Mesendoderm (in vitro differentiated cells): ENCODE results near the gene PPP1R12A. TPM values are rescaled to one million over a fixed set of nuclear protein-coding genes. Genes with fewer than 3 reads are reported as not detected.
A peak's percentile ranks its signal among the peaks of the same experiment; 100 is the strongest.

Source experiments
- DNase-seq: peaks from one replicate; pipeline ENCODE4 v3.0.0; 2013
- H2AK5ac ChIP-seq: 2 replicates; pipeline ENCODE4 v1.6.1; 2013; ENCODE audit warnings: low read length, inconsistent platforms
- H2BK120ac ChIP-seq: 2 replicates; pipeline ENCODE4 v1.6.1; 2013; ENCODE audit warnings: low read depth, mild to moderate bottlenecking, low read length, moderate library complexity, mixed read lengths
- H2BK15ac ChIP-seq: replicated peaks from 2 replicates; pipeline ENCODE4 v1.6.1; 2013; ENCODE audit warnings: low read depth, mild to moderate bottlenecking, moderate library complexity
- H2BK5ac ChIP-seq: 2 replicates; pipeline ENCODE4 v1.6.1; 2013; ENCODE audit warnings: low read length, inconsistent platforms
- H3K18ac ChIP-seq: 2 replicates; pipeline ENCODE4 v1.6.1; 2013; ENCODE audit warnings: mild to moderate bottlenecking, low read length, mixed read lengths
- H3K23ac ChIP-seq: one replicate; pipeline ENCODE4 v1.6.1; 2013; ENCODE audit warnings: low read length
- H3K27ac ChIP-seq: 2 replicates; pipeline ENCODE4 v1.5.1; 2013; ENCODE audit warnings: low read depth, mild to moderate bottlenecking, inconsistent platforms, low read length, moderate library complexity
- H3K27me3 ChIP-seq: 2 replicates; pipeline ENCODE4 v1.6.1; 2013; ENCODE audit warnings: low read length, control low read depth, mild to moderate bottlenecking, inconsistent platforms; ENCODE audit not compliant: insufficient read depth, poor library complexity
- H3K36me3 ChIP-seq: 2 replicates; pipeline ENCODE4 v1.6.1; 2013; ENCODE audit warnings: low read length, inconsistent platforms; ENCODE audit not compliant: control insufficient read depth, insufficient read depth
- H3K4ac ChIP-seq: one replicate; pipeline ENCODE4 v1.6.1; 2013; ENCODE audit warnings: low read depth, mild to moderate bottlenecking, low read length, moderate library complexity
- H3K4me1 ChIP-seq: 2 replicates; pipeline ENCODE4 v1.6.1; 2013; ENCODE audit warnings: low read depth, low read length, inconsistent platforms; ENCODE audit not compliant: control insufficient read depth
- H3K4me2 ChIP-seq: 2 replicates; pipeline ENCODE4 v1.6.1; 2013; ENCODE audit warnings: low read length
- H3K4me3 ChIP-seq: 2 replicates; pipeline ENCODE4 v1.5.1; 2013; ENCODE audit warnings: mild to moderate bottlenecking, low read length
- H3K56ac ChIP-seq: one replicate; pipeline ENCODE4 v1.6.1; 2013; ENCODE audit warnings: low read length
- H3K79me1 ChIP-seq: 2 replicates; pipeline ENCODE4 v1.6.1; 2013; ENCODE audit warnings: low read length, inconsistent platforms
- H3K79me2 ChIP-seq: 2 replicates; pipeline ENCODE4 v1.6.1; 2013; ENCODE audit warnings: mild to moderate bottlenecking, low read length; ENCODE audit not compliant: control insufficient read depth, insufficient read depth
- H3K9ac ChIP-seq: 2 replicates; pipeline ENCODE4 v1.6.1; 2013; ENCODE audit warnings: low read length, inconsistent platforms
- H4K5ac ChIP-seq: one replicate; pipeline ENCODE4 v1.6.1; 2013; ENCODE audit warnings: low read length
- H4K8ac ChIP-seq: one replicate; pipeline ENCODE4 v1.6.1; 2013; ENCODE audit warnings: low read depth, mild to moderate bottlenecking, control low read depth, low read length, moderate library complexity
- WGBS: extraction: QIAGEN DNeasy Blood & Tissue Kit; methylation state at CpG from one replicate; pipeline ENCODE4 v1.1.7; 2013; ENCODE audit warnings: low lambda C conversion rate, missing lambda C conversion rate; ENCODE audit not compliant: insufficient coverage; ENCODE audit errors: extremely low coverage; 5-methylcytosine and 5-hydroxymethylcytosine counted together
- polyA plus RNA-seq, 2 experiments: library from polyadenylated mRNA; stranded (reverse); fragments of 200-250 nt; gene quantifications; one replicate each; pipeline ENCODE4 v1.2.3, GENCODE V29; 2013

Gene PPP1R12A
- polyA plus RNA-seq (2013, experiment 1 of 2), result 171 TPM
- polyA plus RNA-seq (2013, experiment 2 of 2), result 168 TPM

GRCh38 chr12:79935021-79935623 is at the start of gene PPP1R12A:
Gene PPP1R12A (minus strand): TSS chr12:79935097. CDS start chr12:79934931, 166 bp downstream.
- H3K18ac ChIP-seq, result peak within 1 kb of the TSS; percentile 47
- H3K23ac ChIP-seq, result peak within 1 kb of the TSS; percentile 99
- H3K27ac ChIP-seq, result peak within 1 kb of the TSS; percentile 99
- peak within 1 kb of the TSS; percentile 89 for H2BK5ac ChIP-seq
- H3K4me1 ChIP-seq, result no peaks in the 10 kb centered on the region
- peak within 1 kb of the TSS; percentile 99 for H3K9ac ChIP-seq
- H3K27me3 ChIP-seq, result no peaks in the 10 kb centered on the region
- peaks cover 1% of the 10 kb centered on the region for H3K79me1 ChIP-seq
- peak within 1 kb of the TSS; percentile 33 for H2BK120ac ChIP-seq
- peaks cover 28% of the 10 kb centered on the region for H3K79me2 ChIP-seq
- no CpG with 5 or more reads among the region's 44 CpGs for WGBS
- H3K36me3 ChIP-seq, result no peaks in the 10 kb centered on the region
- H2BK15ac ChIP-seq, result no peak within 1 kb of the TSS
- H4K8ac ChIP-seq, result no peak within 1 kb of the TSS
- H3K4me2 ChIP-seq, result peak within 1 kb of the TSS; percentile 71
- peak within 1 kb of the TSS; percentile 99 for H3K56ac ChIP-seq
- H2AK5ac ChIP-seq, result no peak within 1 kb of the TSS
- peak; percentile 99 for DNase-seq
- H4K5ac ChIP-seq, result no peak within 1 kb of the TSS
- peak within 1 kb of the TSS; percentile 46 for H3K4ac ChIP-seq
- H3K4me3 ChIP-seq, result peak within 1 kb of the TSS; percentile 99

DNA sequence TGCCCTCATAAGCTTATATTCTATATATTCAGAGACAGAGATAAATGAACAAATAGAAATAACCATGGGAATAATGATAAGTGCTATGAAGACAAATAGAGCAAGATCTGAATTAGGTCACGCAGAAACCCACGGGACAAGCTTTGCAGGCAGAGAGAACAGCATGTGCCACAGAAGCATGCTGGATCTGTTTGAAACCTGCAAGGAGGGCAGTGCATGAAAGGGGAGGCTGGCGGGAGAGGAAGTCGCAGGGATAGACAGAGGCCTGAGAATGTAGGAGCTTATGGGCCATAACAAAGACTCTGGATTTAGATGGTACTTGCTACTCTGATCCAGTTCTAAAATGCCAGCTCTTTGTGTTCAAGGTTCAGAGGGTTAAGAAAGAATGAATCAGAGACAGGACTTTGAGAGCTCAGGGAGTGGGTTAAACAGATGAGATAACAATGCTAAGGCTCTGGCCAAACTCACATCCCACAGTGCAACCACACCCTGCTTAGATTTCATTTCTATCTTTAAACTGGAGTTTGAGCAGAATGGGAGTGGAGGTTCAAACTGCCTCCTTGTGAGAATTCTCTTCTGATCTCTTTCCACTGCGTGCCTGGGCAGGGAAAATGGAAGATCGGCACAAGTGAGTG is 49.2 kb upstream of the PPP1R12A start:
- Histone ChIP-seq H3K4ac (no peak overlapping the region), H3K56ac (no peak overlapping the region), H4K8ac (no peak overlapping the region), H3K4me2 (no peak overlapping the region), H3K79me2 (no peaks in the 10 kb centered on the region), H2BK15ac (no peak overlapping the region), H3K4me3 (no peak overlapping the region), H2AK5ac (no peak overlapping the region), H3K27ac (no peak overlapping the region), H3K18ac (no peak overlapping the region), H2BK120ac (no peak overlapping the region), H3K23ac (no peak overlapping the region), H3K79me1 (no peaks in the 10 kb centered on the region), H3K4me1 (no peaks in the 10 kb centered on the region), H4K5ac (no peak overlapping the region), H3K9ac (no peak overlapping the region), H3K36me3 (no peaks in the 10 kb centered on the region), H2BK5ac (no peak overlapping the region), H3K27me3 (no peaks in the 10 kb centered on the region)
- DNase-seq, result no peak
- WGBS, result no CpG with 5 or more reads among the region's 6 CpGs

GRCh38 chr12:79983492-79983891 is 48.6 kb upstream of the PPP1R12A start:
- no peak for DNase-seq
- Histone ChIP-seq H3K27ac (no peak overlapping the region), H2BK5ac (no peak overlapping the region)

DNA sequence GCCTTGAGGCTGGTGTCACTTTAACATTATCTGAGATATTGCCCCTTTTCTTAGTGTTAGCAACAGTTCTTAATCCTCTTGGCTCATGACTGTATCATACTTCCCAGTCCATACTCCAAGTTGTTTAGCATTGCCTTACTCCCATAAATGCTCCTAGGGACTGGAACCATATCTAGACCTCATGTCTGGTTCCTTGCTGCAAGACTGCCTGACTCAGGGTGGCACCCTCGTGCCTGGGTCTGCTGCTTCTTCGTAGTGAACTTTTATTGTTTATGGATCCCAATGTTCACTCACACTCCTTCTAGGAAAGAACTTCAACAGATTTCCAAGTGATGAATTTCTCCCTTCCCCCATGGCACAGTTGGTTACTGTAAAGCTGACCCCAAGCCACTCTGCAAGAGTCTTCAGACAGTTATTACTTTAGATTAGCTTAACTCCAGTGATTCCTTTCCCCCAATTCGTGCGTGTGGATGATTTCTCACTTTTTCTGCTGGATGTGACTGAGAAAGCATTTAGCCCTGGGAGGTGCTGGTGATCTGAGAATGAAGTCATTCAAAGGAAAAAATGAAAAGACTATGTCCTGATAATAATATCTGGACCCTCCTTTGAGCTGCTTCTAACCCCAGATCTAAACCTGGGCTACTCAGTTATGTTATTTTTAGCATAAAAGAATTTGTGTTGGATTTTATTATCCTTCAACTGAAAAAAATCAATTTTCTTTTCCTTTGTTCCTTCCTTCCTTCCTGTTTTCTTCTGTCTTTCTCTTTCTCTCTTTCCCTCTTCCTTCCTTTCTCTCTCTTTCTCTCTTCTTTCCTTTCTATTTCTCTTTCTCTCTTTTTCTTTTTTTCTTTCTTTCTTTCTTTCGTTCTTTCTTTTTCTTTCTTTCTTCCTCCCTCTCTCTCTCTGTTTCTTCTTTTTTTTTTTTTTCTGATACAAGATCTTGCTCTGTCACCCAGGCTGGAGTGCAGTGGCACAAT is 47.5 kb upstream of the PPP1R12A start:
- no peak overlapping the region for H2AK5ac ChIP-seq
- H3K4me3 ChIP-seq, result no peak overlapping the region
- no CpG with 5 or more reads among the region's 5 CpGs for WGBS
- no peak overlapping the region for H2BK120ac ChIP-seq
- H4K8ac ChIP-seq, result no peak overlapping the region
- H3K9ac ChIP-seq, result no peak overlapping the region
- H3K27me3 ChIP-seq, result no peaks in the 10 kb centered on the region
- no peak overlapping the region for H3K27ac ChIP-seq
- H4K5ac ChIP-seq, result no peak overlapping the region
- no peak overlapping the region for H2BK15ac ChIP-seq
- H3K4me1 ChIP-seq, result no peaks in the 10 kb centered on the region
- H3K36me3 ChIP-seq, result no peaks in the 10 kb centered on the region
- H3K18ac ChIP-seq, result no peak overlapping the region
- no peaks in the 10 kb centered on the region for H3K79me1 ChIP-seq
- H3K23ac ChIP-seq, result no peak overlapping the region
- no peaks in the 10 kb centered on the region for H3K79me2 ChIP-seq
- no peak overlapping the region for H3K56ac ChIP-seq
- no peak for DNase-seq
- no peak overlapping the region for H3K4ac ChIP-seq
- no peak overlapping the region for H2BK5ac ChIP-seq
- no peak overlapping the region for H3K4me2 ChIP-seq

More at GRCh38 chr12:79983492-79983891, 48.6 kb upstream of the PPP1R12A start:
- H3K18ac ChIP-seq, result no peak overlapping the region
- H3K9ac ChIP-seq, result no peak overlapping the region
- no peak overlapping the region for H4K8ac ChIP-seq
- H2BK120ac ChIP-seq, result no peak overlapping the region
- no peak overlapping the region for H3K4me2 ChIP-seq
- no peaks in the 10 kb centered on the region for H3K27me3 ChIP-seq
- no peak overlapping the region for H3K4me3 ChIP-seq
- WGBS, result no CpG with 5 or more reads among the region's 2 CpGs
- H3K79me1 ChIP-seq, result no peaks in the 10 kb centered on the region
- H4K5ac ChIP-seq, result no peak overlapping the region
- no peaks in the 10 kb centered on the region for H3K4me1 ChIP-seq
- H3K23ac ChIP-seq, result no peak overlapping the region
- H2BK15ac ChIP-seq, result no peak overlapping the region
- H3K4ac ChIP-seq, result no peak overlapping the region
- no peak overlapping the region for H2AK5ac ChIP-seq
- no peaks in the 10 kb centered on the region for H3K79me2 ChIP-seq
- no peak overlapping the region for H3K56ac ChIP-seq
- no peaks in the 10 kb centered on the region for H3K36me3 ChIP-seq

DNA sequence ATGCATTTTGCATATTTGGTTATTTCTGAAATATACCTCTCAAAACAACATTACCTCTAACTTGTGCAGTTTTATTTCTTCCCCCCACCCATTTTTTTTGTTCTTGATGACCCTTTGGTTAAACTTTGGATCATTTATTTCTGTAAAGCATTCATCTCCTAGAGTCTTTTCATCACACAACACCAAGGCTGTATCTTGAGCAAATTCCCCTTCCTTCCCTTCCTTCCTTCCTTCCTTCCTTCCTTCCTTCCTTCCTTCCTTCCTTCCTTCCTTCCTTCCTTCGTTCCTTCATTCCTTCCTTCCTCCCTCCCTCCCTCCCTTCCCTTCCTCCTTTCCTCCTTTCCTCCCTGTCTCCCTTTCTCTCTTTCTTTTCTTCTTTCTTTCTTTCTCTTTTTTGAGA is 43.8 kb upstream of the PPP1R12A start:
- H2AK5ac ChIP-seq, result no peak overlapping the region
- no peak overlapping the region for H2BK5ac ChIP-seq
- H2BK15ac ChIP-seq, result no peak overlapping the region
- no peak overlapping the region for H3K4me2 ChIP-seq
- H3K36me3 ChIP-seq, result no peaks in the 10 kb centered on the region
- H3K79me2 ChIP-seq, result no peaks in the 10 kb centered on the region
- no peaks in the 10 kb centered on the region for H3K79me1 ChIP-seq
- no peaks in the 10 kb centered on the region for H3K27me3 ChIP-seq
- no peak overlapping the region for H3K9ac ChIP-seq
- no peak overlapping the region for H4K5ac ChIP-seq
- no peak for DNase-seq
- H3K18ac ChIP-seq, result no peak overlapping the region
- no peak overlapping the region for H2BK120ac ChIP-seq
- no peak overlapping the region for H4K8ac ChIP-seq
- H3K23ac ChIP-seq, result no peak overlapping the region
- H3K56ac ChIP-seq, result no peak overlapping the region
- H3K27ac ChIP-seq, result no peak overlapping the region
- H3K4me3 ChIP-seq, result no peak overlapping the region
- no peak overlapping the region for H3K4ac ChIP-seq
- peaks cover 5% of the 10 kb centered on the region for H3K4me1 ChIP-seq
- WGBS, result no CpG with 5 or more reads among the region's 1 CpG
